SK-MEL-5 (cell line): ENCODE measurements around the gene PSMB2. TPM values are rescaled to one million over a fixed set of nuclear protein-coding genes. Genes with fewer than 3 reads are reported as not detected.
"Not testable (repeated sequence)": the region's sequence is repeated elsewhere in the genome, so short reads cannot be mapped to it uniquely, and the experiment has no call there.

ENCODE experiments used
- DNase-seq: peaks from one replicate; pipeline ENCODE4 v3.0.0-alpha.2; 2016; ENCODE audit warnings: low read depth, low spot score
- in situ Hi-C: cut with HindIII; loops from 2 replicates; pipeline ENCODE4 v1.10.0; 2016; ENCODE audit warnings: low sequenced_read_pairs, high pct_unique_total_duplicates, low pct_unique_long_range_greater_than_20kb
- polyA plus RNA-seq, 2 experiments: library from polyadenylated mRNA; depleted of rRNA; stranded (reverse); fragments of >200 nt; gene quantifications; 2 replicates each; pipeline ENCODE4 v1.2.3, GENCODE V29; 2015
- total RNA-seq: library from RNA; depleted of rRNA; stranded (reverse); fragments of >200 nt; shearing (Covaris generic); gene quantifications from 2 replicates; pipeline ENCODE4 v1.2.3, GENCODE V29; 2014; rRNA removed

PSMB2 gene
- total RNA-seq = 28.3 and 33.7 TPM in 2 replicates
- 57.0 and 64.1 TPM in 2 replicates for polyA plus RNA-seq (2015; cell fraction: cytosol; rRNA removed)
- 16.8 and 19.5 TPM in 2 replicates for polyA plus RNA-seq (2015; cell fraction: nucleus; rRNA removed)

GRCh38 chr1:35641233-35641866 is at the start of gene PSMB2:
TSS of gene PSMB2 (minus strand) at chr1:35641526. CDS start at chr1:35641432, 94 bp downstream.
- DNase-seq = peak; percentile 94
- in situ Hi-C loops = no loop called here

GRCh38 chr1:35691080-35691479 is 49.8 kb upstream of the PSMB2 start:
- DNase-seq = no peak
- in situ Hi-C loops = no loop called here

GRCh38 chr1:35690103-35690502 is 48.8 kb upstream of the PSMB2 start:
- in situ Hi-C loops, DNase-seq: not testable (repeated sequence)

GRCh38 chr1:35688161-35688560 is 46.8 kb upstream of the PSMB2 start:
- in situ Hi-C loops = no loop called here
- DNase-seq = no peak

- no peak for DNase-seq
- in situ Hi-C loops = no loop called here
These were observed 41.7 kb upstream of the PSMB2 start for GRCh38 chr1:35683012-35683411.

GRCh38 chr1:35680271-35680670 is 38.9 kb upstream of the PSMB2 start:
- DNase-seq = no peak
- in situ Hi-C loops = no loop called here

- in situ Hi-C loops = no loop called here
These were observed 34.4 kb upstream of the PSMB2 start for GRCh38 chr1:35675773-35676172.

GRCh38 chr1:35674111-35674510 is 32.8 kb upstream of the PSMB2 start:
- DNase-seq = no peak
- in situ Hi-C loops = no loop called here

More at GRCh38 chr1:35675773-35676172, 34.4 kb upstream of the PSMB2 start:
- no peak for DNase-seq

- in situ Hi-C loops = no loop called here
- no peak for DNase-seq
These were observed 30.8 kb upstream of the PSMB2 start for GRCh38 chr1:35672116-35672515.

- in situ Hi-C loops = no loop called here
- DNase-seq = no peak
These were observed 27.2 kb upstream of the PSMB2 start for GRCh38 chr1:35668506-35668905.

GRCh38 chr1:35666916-35667315 is 25.6 kb upstream of the PSMB2 start:
- in situ Hi-C loops = no loop called here
- peak; percentile 9 for DNase-seq

GRCh38 chr1:35666216-35666615 is 24.9 kb upstream of the PSMB2 start:
- in situ Hi-C loops = no loop called here
- no peak for DNase-seq

- in situ Hi-C loops = no loop called here
- no peak for DNase-seq
These were observed 22.1 kb upstream of the PSMB2 start for GRCh38 chr1:35663434-35663833.

- in situ Hi-C loops = no loop called here
- no peak for DNase-seq
These were observed 20.1 kb upstream of the PSMB2 start for GRCh38 chr1:35661474-35661795.

GRCh38 chr1:35660581-35661473 is 19.5 kb upstream of the PSMB2 start:
- in situ Hi-C loops = no loop called here
- DNase-seq = no peak

GRCh38 chr1:35659589-35659988 is 18.3 kb upstream of the PSMB2 start:
- no peak for DNase-seq
- in situ Hi-C loops = no loop called here

- in situ Hi-C loops = no loop called here
These were observed 16.5 kb upstream of the PSMB2 start for GRCh38 chr1:35657851-35658250.

GRCh38 chr1:35656863-35657232 is 15.5 kb upstream of the PSMB2 start:
- DNase-seq = no peak
- in situ Hi-C loops = no loop called here

More at GRCh38 chr1:35657851-35658250, 16.5 kb upstream of the PSMB2 start:
- no peak for DNase-seq
